DOHH2 (cell line): Measurements from ENCODE around the gene EEF1A1.
"Not testable (repeated sequence)": the region's sequence is repeated elsewhere in the genome, so short reads cannot be mapped to it uniquely, and the experiment has no call there.

Source experiments
- H3F3A ChIP-seq: fragments of 200-600 bp; sonication (generic), shearing (Covaris generic); 2 replicates; pipeline ENCODE4 v1.6.0; 2016; ENCODE audit warnings: antibody characterized with exemption, mild to moderate bottlenecking; ENCODE audit not compliant: control insufficient read depth, insufficient read depth
- H3K27ac ChIP-seq: fragments of 200-600 bp; sonication (generic); 2 replicates; pipeline ENCODE4 v1.5.1; 2014; ENCODE audit warnings: low read depth, mild to moderate bottlenecking, low read length, moderate library complexity
- H3K27me3 ChIP-seq: fragments of 200-600 bp; sonication (generic); 2 replicates; pipeline ENCODE4 v1.6.1; 2014; ENCODE audit warnings: mild to moderate bottlenecking, low read length, mixed read lengths; ENCODE audit not compliant: control insufficient read depth
- H3K36me3 ChIP-seq: fragments of 200-600 bp; sonication (generic); 2 replicates; pipeline ENCODE4 v1.6.1; 2014; ENCODE audit warnings: mild to moderate bottlenecking, low read length, moderate library complexity, mixed read lengths; ENCODE audit not compliant: control insufficient read depth
- H3K4me1 ChIP-seq: fragments of 200-600 bp; sonication (generic); 2 replicates; pipeline ENCODE4 v1.6.1; 2014; ENCODE audit warnings: mild to moderate bottlenecking, low read length, mixed read lengths; ENCODE audit not compliant: control insufficient read depth
- H3K4me2 ChIP-seq: fragments of 200-600 bp; sonication (generic); 2 replicates; pipeline ENCODE4 v1.6.0; 2014; ENCODE audit warnings: mild to moderate bottlenecking, low read length, moderate library complexity
- H3K4me3 ChIP-seq: fragments of 200-600 bp; sonication (generic); 2 replicates; pipeline ENCODE4 v1.5.1; 2014; ENCODE audit warnings: mild to moderate bottlenecking, low read length, mixed read lengths
- H3K79me2 ChIP-seq: fragments of 200-600 bp; sonication (generic); 2 replicates; pipeline ENCODE4 v1.6.1; 2014; ENCODE audit warnings: mild to moderate bottlenecking, low read length, mixed read lengths; ENCODE audit not compliant: control insufficient read depth
- H3K9me2 ChIP-seq: fragments of 200-600 bp; sonication (generic); replicated peaks from 2 replicates; pipeline ENCODE4 v1.6.1; 2014; ENCODE audit warnings: mild to moderate bottlenecking, low read length, mixed read lengths; ENCODE audit not compliant: control insufficient read depth
- H3K9me3 ChIP-seq: fragments of 200-600 bp; sonication (generic); 2 replicates; pipeline ENCODE4 v1.6.1; 2014; ENCODE audit warnings: antibody characterized with exemption, low read length, mixed read lengths; ENCODE audit not compliant: control insufficient read depth, insufficient read depth
- H4K20me1 ChIP-seq: fragments of 200-600 bp; sonication (generic); 2 replicates; pipeline ENCODE4 v1.6.0; 2014; ENCODE audit warnings: low read depth, mild to moderate bottlenecking, antibody characterized with exemption, low read length, moderate library complexity; ENCODE audit not compliant: control insufficient read depth, insufficient read depth
- CTCF ChIP-seq: fragments of 200-600 bp; sonication (generic); IDR thresholded peaks from one replicate; pipeline ENCODE4 v1.5.1; 2014; ENCODE audit warnings: antibody characterized with exemption, mild to moderate bottlenecking, low read depth, low read length; ENCODE audit not compliant: poor library complexity, severe bottlenecking
- EZH2phosphoT487 ChIP-seq: fragments of 200-600 bp; sonication (generic); IDR thresholded peaks from 2 replicates; pipeline ENCODE4 v1.6.1; 2017; ENCODE audit warnings: borderline replicate concordance, mild to moderate bottlenecking, antibody characterized with exemption, low read length, moderate library complexity, mixed read lengths

Gene EEF1A1

GRCh38 chr6:73547036-73547435 lies 26.2 kb upstream of the EEF1A1 start:
- H3K9me3 ChIP-seq = no peaks in the 10 kb centered on the region
- no peaks in the 10 kb centered on the region for H3F3A ChIP-seq
- H3K4me3 ChIP-seq = no peak overlapping the region
- no peaks in the 10 kb centered on the region for H3K36me3 ChIP-seq
- H3K4me2 ChIP-seq = no peak overlapping the region
- TF ChIP-seq CTCF (no peak), EZH2phosphoT487 (no peak)
- no peaks in the 10 kb centered on the region for H3K9me2 ChIP-seq
- no peaks in the 10 kb centered on the region for H4K20me1 ChIP-seq
- H3K4me1 ChIP-seq = peaks cover 8% of the 10 kb centered on the region
- no peaks in the 10 kb centered on the region for H3K27me3 ChIP-seq
- H3K79me2 ChIP-seq = no peaks in the 10 kb centered on the region
- H3K27ac ChIP-seq = no peak overlapping the region

GRCh38 chr6:73542891-73543290 lies 22.1 kb upstream of the EEF1A1 start:
- TF ChIP-seq CTCF = no peak
- TF ChIP-seq EZH2phosphoT487 = no peak
- H3K36me3 ChIP-seq = no peaks in the 10 kb centered on the region

GRCh38 chr6:73542481-73542880 lies 21.6 kb upstream of the EEF1A1 start:
- peaks cover 14% of the 10 kb centered on the region for H3K4me1 ChIP-seq
- H3K27me3 ChIP-seq, H3K9me2 ChIP-seq, H3K4me3 ChIP-seq, H4K20me1 ChIP-seq, H3K9me3 ChIP-seq, H3K4me2 ChIP-seq, H3K79me2 ChIP-seq, H3K27ac ChIP-seq, H3K36me3 ChIP-seq, H3F3A ChIP-seq: not testable (repeated sequence)

More at GRCh38 chr6:73542891-73543290, 22.1 kb upstream of the EEF1A1 start:
- H3K4me1 ChIP-seq = peaks cover 14% of the 10 kb centered on the region
- no peak overlapping the region for H3K4me2 ChIP-seq
- no peaks in the 10 kb centered on the region for H3F3A ChIP-seq
- no peaks in the 10 kb centered on the region for H4K20me1 ChIP-seq
- no peak overlapping the region for H3K4me3 ChIP-seq
- H3K27me3 ChIP-seq = no peaks in the 10 kb centered on the region
- H3K9me2 ChIP-seq = no peaks in the 10 kb centered on the region
- H3K79me2 ChIP-seq = no peaks in the 10 kb centered on the region
- no peaks in the 10 kb centered on the region for H3K9me3 ChIP-seq
- H3K27ac ChIP-seq = no peak overlapping the region

GRCh38 chr6:73538116-73538779 lies 17.4 kb upstream of the EEF1A1 start:
- Histone ChIP-seq H3K36me3 (no peaks in the 10 kb centered on the region), H3K4me3 (no peak overlapping the region), H3K27ac (no peak overlapping the region), H4K20me1 (no peaks in the 10 kb centered on the region), H3F3A (no peaks in the 10 kb centered on the region), H3K4me1 (peaks cover 6% of the 10 kb centered on the region), H3K27me3 (no peaks in the 10 kb centered on the region), H3K79me2 (no peaks in the 10 kb centered on the region), H3K9me3 (no peaks in the 10 kb centered on the region), H3K4me2 (no peak overlapping the region), H3K9me2 (no peaks in the 10 kb centered on the region)
- TF ChIP-seq CTCF = no peak
- TF ChIP-seq EZH2phosphoT487 = no peak
